ENCODE measurements around the gene ACSM3.

The ACSM3 gene

GRCh38 chr16:20773679-20774078 lies 9.9 kb downstream of the ACSM3 start:
- Histone ChIP-seq H3K27ac (ENCODE audit: low read depth, low read length) (no peak overlapping the region), H3K4me3 (ENCODE audit: low read depth in 1 of 2, low read length in 2 of 2) (no peak overlapping the region), H3K9me3 (ENCODE audit: control insufficient read depth in 1 of 2, low read length in 2 of 2) (no peaks in the 10 kb centered on the region), H3K9ac (ENCODE audit: low read depth in 1 of 2, low read length in 2 of 2) (no peak overlapping the region), H3K36me3 (ENCODE audit: control insufficient read depth in 1 of 2, insufficient read depth in 2 of 2, low read length in 2 of 2) (peaks cover 2 to 12% of the 10 kb centered on the region in 2 donors), H3K4me1 (ENCODE audit: control insufficient read depth in 1 of 2, insufficient read depth in 2 of 2, low read length in 2 of 2) (no peaks in the 10 kb centered on the region), H3K27me3 (ENCODE audit: control insufficient read depth in 1 of 2, insufficient read depth in 2 of 2, low read length in 2 of 2) (no peaks in the 10 kb centered on the region)

GRCh38 chr16:20774703-20775362 lies 11.0 kb downstream of the ACSM3 start:
- Histone ChIP-seq H3K9ac (ENCODE audit: low read depth in 1 of 2, low read length in 2 of 2) (no peak overlapping the region), H3K4me1 (ENCODE audit: control insufficient read depth in 1 of 2, insufficient read depth in 2 of 2, low read length in 2 of 2) (no peaks in the 10 kb centered on the region), H3K36me3 (ENCODE audit: control insufficient read depth in 1 of 2, insufficient read depth in 2 of 2, low read length in 2 of 2) (peaks cover 2 to 13% of the 10 kb centered on the region in 2 donors), H3K9me3 (ENCODE audit: control insufficient read depth in 1 of 2, low read length in 2 of 2) (no peaks in the 10 kb centered on the region), H3K27me3 (ENCODE audit: control insufficient read depth in 1 of 2, insufficient read depth in 2 of 2, low read length in 2 of 2) (no peaks in the 10 kb centered on the region), H3K4me3 (ENCODE audit: low read depth in 1 of 2, low read length in 2 of 2) (no peak overlapping the region), H3K27ac (ENCODE audit: low read depth, low read length) (no peak overlapping the region)

- Histone ChIP-seq H3K4me3 (ENCODE audit: low read depth in 1 of 2, low read length in 2 of 2) (no peak overlapping the region), H3K27ac (ENCODE audit: low read depth, low read length) (no peak overlapping the region), H3K36me3 (ENCODE audit: control insufficient read depth in 1 of 2, insufficient read depth in 2 of 2, low read length in 2 of 2) (peaks cover 2 to 19% of the 10 kb centered on the region in 2 donors), H3K4me1 (ENCODE audit: control insufficient read depth in 1 of 2, insufficient read depth in 2 of 2, low read length in 2 of 2) (no peaks in the 10 kb centered on the region), H3K27me3 (ENCODE audit: control insufficient read depth in 1 of 2, insufficient read depth in 2 of 2, low read length in 2 of 2) (no peaks in the 10 kb centered on the region), H3K9me3 (ENCODE audit: control insufficient read depth in 1 of 2, low read length in 2 of 2) (no peaks in the 10 kb centered on the region), H3K9ac (ENCODE audit: low read depth in 1 of 2, low read length in 2 of 2) (no peak overlapping the region)
Observed at GRCh38 chr16:20781697-20782096, 17.9 kb downstream of the ACSM3 start.

- H3K9ac ChIP-seq (ENCODE audit: low read depth in 1 of 2, low read length in 2 of 2) = no peak overlapping the region
- no peaks in the 10 kb centered on the region for H3K9me3 ChIP-seq (ENCODE audit: control insufficient read depth in 1 of 2, low read length in 2 of 2)
- peaks cover 2 to 18% of the 10 kb centered on the region in 2 donors for H3K36me3 ChIP-seq (ENCODE audit: control insufficient read depth in 1 of 2, insufficient read depth in 2 of 2, low read length in 2 of 2)
- H3K4me1 ChIP-seq (ENCODE audit: control insufficient read depth in 1 of 2, insufficient read depth in 2 of 2, low read length in 2 of 2) = no peaks in the 10 kb centered on the region
- H3K4me3 ChIP-seq (ENCODE audit: low read depth in 1 of 2, low read length in 2 of 2) = no peak overlapping the region
- H3K27me3 ChIP-seq (ENCODE audit: control insufficient read depth in 1 of 2, insufficient read depth in 2 of 2, low read length in 2 of 2) = no peaks in the 10 kb centered on the region
- no peak overlapping the region for H3K27ac ChIP-seq (ENCODE audit: low read depth, low read length)
Observed at GRCh38 chr16:20782470-20782869, 18.7 kb downstream of the ACSM3 start.

GRCh38 chr16:20784204-20784603 lies 20.4 kb downstream of the ACSM3 start:
- no peak overlapping the region for H3K27ac ChIP-seq (ENCODE audit: low read depth, low read length)
- H3K36me3 ChIP-seq (ENCODE audit: control insufficient read depth in 1 of 2, insufficient read depth in 2 of 2, low read length in 2 of 2) = peaks cover 0 to 6% of the 10 kb centered on the region in 2 donors
- no peaks in the 10 kb centered on the region for H3K4me1 ChIP-seq (ENCODE audit: control insufficient read depth in 1 of 2, insufficient read depth in 2 of 2, low read length in 2 of 2)
- H3K9ac ChIP-seq (ENCODE audit: low read depth in 1 of 2, low read length in 2 of 2) = no peak overlapping the region
- no peak overlapping the region for H3K4me3 ChIP-seq (ENCODE audit: low read depth in 1 of 2, low read length in 2 of 2)
- H3K27me3 ChIP-seq (ENCODE audit: control insufficient read depth in 1 of 2, insufficient read depth in 2 of 2, low read length in 2 of 2) = no peaks in the 10 kb centered on the region
- no peaks in the 10 kb centered on the region for H3K9me3 ChIP-seq (ENCODE audit: control insufficient read depth in 1 of 2, low read length in 2 of 2)

GRCh38 chr16:20789130-20789529 lies 25.3 kb downstream of the ACSM3 start:
- Histone ChIP-seq H3K36me3 (ENCODE audit: control insufficient read depth in 1 of 2, insufficient read depth in 2 of 2, low read length in 2 of 2) (peaks cover 0 to 4% of the 10 kb centered on the region in 2 donors), H3K4me3 (ENCODE audit: low read depth in 1 of 2, low read length in 2 of 2) (no peak overlapping the region), H3K27ac (ENCODE audit: low read depth, low read length) (no peak overlapping the region), H3K27me3 (ENCODE audit: control insufficient read depth in 1 of 2, insufficient read depth in 2 of 2, low read length in 2 of 2) (no peaks in the 10 kb centered on the region), H3K4me1 (ENCODE audit: control insufficient read depth in 1 of 2, insufficient read depth in 2 of 2, low read length in 2 of 2) (no peaks in the 10 kb centered on the region), H3K9ac (ENCODE audit: low read depth in 1 of 2, low read length in 2 of 2) (no peak overlapping the region), H3K9me3 (ENCODE audit: control insufficient read depth in 1 of 2, low read length in 2 of 2) (no peaks in the 10 kb centered on the region)

GRCh38 chr16:20791923-20792612 lies 28.3 kb downstream of the ACSM3 start:
- Histone ChIP-seq H3K9ac (ENCODE audit: low read depth in 1 of 2, low read length in 2 of 2) (no peak overlapping the region), H3K9me3 (ENCODE audit: control insufficient read depth in 1 of 2, low read length in 2 of 2) (no peaks in the 10 kb centered on the region), H3K27me3 (ENCODE audit: control insufficient read depth in 1 of 2, insufficient read depth in 2 of 2, low read length in 2 of 2) (no peaks in the 10 kb centered on the region), H3K27ac (ENCODE audit: low read depth, low read length) (no peak overlapping the region), H3K36me3 (ENCODE audit: control insufficient read depth in 1 of 2, insufficient read depth in 2 of 2, low read length in 2 of 2) (peaks cover 3 to 15% of the 10 kb centered on the region in 2 donors), H3K4me1 (ENCODE audit: control insufficient read depth in 1 of 2, insufficient read depth in 2 of 2, low read length in 2 of 2) (no peaks in the 10 kb centered on the region), H3K4me3 (ENCODE audit: low read depth in 1 of 2, low read length in 2 of 2) (no peak overlapping the region)

- H3K4me3 ChIP-seq (ENCODE audit: low read depth in 1 of 2, low read length in 2 of 2) = no peak overlapping the region
- no peak overlapping the region for H3K27ac ChIP-seq (ENCODE audit: low read depth, low read length)
- H3K9ac ChIP-seq (ENCODE audit: low read depth in 1 of 2, low read length in 2 of 2) = no peak overlapping the region
- no peaks in the 10 kb centered on the region for H3K27me3 ChIP-seq (ENCODE audit: control insufficient read depth in 1 of 2, insufficient read depth in 2 of 2, low read length in 2 of 2)
- H3K4me1 ChIP-seq (ENCODE audit: control insufficient read depth in 1 of 2, insufficient read depth in 2 of 2, low read length in 2 of 2) = peaks cover 0 to 1% of the 10 kb centered on the region in 2 donors
- H3K9me3 ChIP-seq (ENCODE audit: control insufficient read depth in 1 of 2, low read length in 2 of 2) = no peaks in the 10 kb centered on the region
- peaks cover 18 to 29% of the 10 kb centered on the region in 2 donors for H3K36me3 ChIP-seq (ENCODE audit: control insufficient read depth in 1 of 2, insufficient read depth in 2 of 2, low read length in 2 of 2)
Observed at GRCh38 chr16:20798364-20798763, 34.5 kb downstream of the ACSM3 start.

- no peak overlapping the region for H3K27ac ChIP-seq (ENCODE audit: low read depth, low read length)
Observed at GRCh38 chr16:20799599-20799998, 35.8 kb downstream of the ACSM3 start.

GRCh38 chr16:20801278-20801677 lies 37.5 kb downstream of the ACSM3 start:
- Histone ChIP-seq H3K27ac (ENCODE audit: low read depth, low read length) (no peak overlapping the region), H3K4me3 (ENCODE audit: low read depth in 1 of 2, low read length in 2 of 2) (no peak overlapping the region), H3K4me1 (ENCODE audit: control insufficient read depth in 1 of 2, insufficient read depth in 2 of 2, low read length in 2 of 2) (peaks cover 0 to 4% of the 10 kb centered on the region in 2 donors), H3K9ac (ENCODE audit: low read depth in 1 of 2, low read length in 2 of 2) (no peak overlapping the region), H3K9me3 (ENCODE audit: control insufficient read depth in 1 of 2, low read length in 2 of 2) (no peaks in the 10 kb centered on the region), H3K36me3 (ENCODE audit: control insufficient read depth in 1 of 2, insufficient read depth in 2 of 2, low read length in 2 of 2) (peaks cover 15 to 23% of the 10 kb centered on the region in 2 donors), H3K27me3 (ENCODE audit: control insufficient read depth in 1 of 2, insufficient read depth in 2 of 2, low read length in 2 of 2) (no peaks in the 10 kb centered on the region)

More at GRCh38 chr16:20799599-20799998, 35.8 kb downstream of the ACSM3 start:
- no peaks in the 10 kb centered on the region for H3K9me3 ChIP-seq (ENCODE audit: control insufficient read depth in 1 of 2, low read length in 2 of 2)
- H3K36me3 ChIP-seq (ENCODE audit: control insufficient read depth in 1 of 2, insufficient read depth in 2 of 2, low read length in 2 of 2) = peaks cover 18 to 29% of the 10 kb centered on the region in 2 donors
- H3K9ac ChIP-seq (ENCODE audit: low read depth in 1 of 2, low read length in 2 of 2) = no peak overlapping the region
- no peak overlapping the region for H3K4me3 ChIP-seq (ENCODE audit: low read depth in 1 of 2, low read length in 2 of 2)
- peaks cover 0 to 4% of the 10 kb centered on the region in 2 donors for H3K4me1 ChIP-seq (ENCODE audit: control insufficient read depth in 1 of 2, insufficient read depth in 2 of 2, low read length in 2 of 2)
- H3K27me3 ChIP-seq (ENCODE audit: control insufficient read depth in 1 of 2, insufficient read depth in 2 of 2, low read length in 2 of 2) = no peaks in the 10 kb centered on the region

Data from duodenal mucosa (tissue), 2 donors.